ENCODE measurements around the gene TTI1.

The TTI1 gene

GRCh38 chr20:37979021-37979985, 54.0 kb downstream of the TTI1 start:
- TF ChIP-seq NFIC (IDR thresholded peaks at IDR 0.05): no peak
- no peak for TF ChIP-seq REST (IDR thresholded peaks at IDR 0.05; ENCODE audit: low read depth)
- no peak for TF ChIP-seq YY1 (IDR thresholded peaks at IDR 0.05; ENCODE audit: low read depth)

- no peak for TF ChIP-seq EP300 (IDR thresholded peaks at IDR 0.05; ENCODE audit: borderline replicate concordance)
Observed at GRCh38 chr20:37977786-37978185, 55.5 kb downstream of the TTI1 start.

GRCh38 chr20:37977338-37977737, 55.9 kb downstream of the TTI1 start:
- TF ChIP-seq FOXM1 (IDR thresholded peaks at IDR 0.05; ENCODE audit: borderline replicate concordance, low read depth): no peak
- TF ChIP-seq RAD21 (IDR thresholded peaks at IDR 0.05; ENCODE audit: low read depth): no peak
- no peak for TF ChIP-seq EGR1 (IDR thresholded peaks at IDR 0.05)
- no peak for TF ChIP-seq MAX (IDR thresholded peaks at IDR 0.05)
- no peak for TF ChIP-seq ZBTB7A (IDR thresholded peaks at IDR 0.05; ENCODE audit: low read depth)
- no peak for TF ChIP-seq TEAD4 (IDR thresholded peaks at IDR 0.05)
- TF ChIP-seq TCF12 (IDR thresholded peaks at IDR 0.05; ENCODE audit: low read depth): no peak
- TF ChIP-seq TAF1 (IDR thresholded peaks at IDR 0.05; ENCODE audit: low read depth): no peak
- no peak for TF ChIP-seq USF1 (IDR thresholded peaks at IDR 0.05)
- TF ChIP-seq EP300 (IDR thresholded peaks at IDR 0.05; ENCODE audit: borderline replicate concordance): no peak
- TF ChIP-seq CREB1 (IDR thresholded peaks at IDR 0.05; ENCODE audit: low read depth): no peak
- TF ChIP-seq YY1 (IDR thresholded peaks at IDR 0.05; ENCODE audit: low read depth): no peak
- TF ChIP-seq REST (IDR thresholded peaks at IDR 0.05; ENCODE audit: low read depth): no peak
- TF ChIP-seq CEBPB (IDR thresholded peaks at IDR 0.05): no peak

GRCh38 chr20:37976887-37977286, 56.4 kb downstream of the TTI1 start:
- TF ChIP-seq REST (IDR thresholded peaks at IDR 0.05; ENCODE audit: low read depth): no peak
- TF ChIP-seq FOXM1 (IDR thresholded peaks at IDR 0.05; ENCODE audit: borderline replicate concordance, low read depth): no peak
- no peak for TF ChIP-seq MAX (IDR thresholded peaks at IDR 0.05)
- TF ChIP-seq ZBTB7A (IDR thresholded peaks at IDR 0.05; ENCODE audit: low read depth): no peak
- TF ChIP-seq CEBPB (IDR thresholded peaks at IDR 0.05): no peak
- TF ChIP-seq TCF12 (IDR thresholded peaks at IDR 0.05; ENCODE audit: low read depth): no peak
- TF ChIP-seq EP300 (IDR thresholded peaks at IDR 0.05; ENCODE audit: borderline replicate concordance): no peak
- TF ChIP-seq EGR1 (IDR thresholded peaks at IDR 0.05): no peak
- no peak for TF ChIP-seq TEAD4 (IDR thresholded peaks at IDR 0.05)

Data from Ishikawa (cell line).